ENCODE measurements around the gene KCNK18.

Gene KCNK18

GRCh38 chr10:117164592-117165537 is 32.4 kb upstream of the KCNK18 start:
- no peak for DNase-seq (ENCODE audit: insufficient read length)
- TF ChIP-seq POLR2AphosphoS5 (IDR thresholded peaks at IDR 0.05; ENCODE audit: low read depth, low read length) (no peak), POLR2A (IDR thresholded peaks at IDR 0.05; ENCODE audit: low read depth, low read length) (no peak), TAF1 (IDR thresholded peaks at IDR 0.05; ENCODE audit: borderline replicate concordance, low read depth, low read length) (no peak)
- no peak for FAIRE-seq

DNA sequence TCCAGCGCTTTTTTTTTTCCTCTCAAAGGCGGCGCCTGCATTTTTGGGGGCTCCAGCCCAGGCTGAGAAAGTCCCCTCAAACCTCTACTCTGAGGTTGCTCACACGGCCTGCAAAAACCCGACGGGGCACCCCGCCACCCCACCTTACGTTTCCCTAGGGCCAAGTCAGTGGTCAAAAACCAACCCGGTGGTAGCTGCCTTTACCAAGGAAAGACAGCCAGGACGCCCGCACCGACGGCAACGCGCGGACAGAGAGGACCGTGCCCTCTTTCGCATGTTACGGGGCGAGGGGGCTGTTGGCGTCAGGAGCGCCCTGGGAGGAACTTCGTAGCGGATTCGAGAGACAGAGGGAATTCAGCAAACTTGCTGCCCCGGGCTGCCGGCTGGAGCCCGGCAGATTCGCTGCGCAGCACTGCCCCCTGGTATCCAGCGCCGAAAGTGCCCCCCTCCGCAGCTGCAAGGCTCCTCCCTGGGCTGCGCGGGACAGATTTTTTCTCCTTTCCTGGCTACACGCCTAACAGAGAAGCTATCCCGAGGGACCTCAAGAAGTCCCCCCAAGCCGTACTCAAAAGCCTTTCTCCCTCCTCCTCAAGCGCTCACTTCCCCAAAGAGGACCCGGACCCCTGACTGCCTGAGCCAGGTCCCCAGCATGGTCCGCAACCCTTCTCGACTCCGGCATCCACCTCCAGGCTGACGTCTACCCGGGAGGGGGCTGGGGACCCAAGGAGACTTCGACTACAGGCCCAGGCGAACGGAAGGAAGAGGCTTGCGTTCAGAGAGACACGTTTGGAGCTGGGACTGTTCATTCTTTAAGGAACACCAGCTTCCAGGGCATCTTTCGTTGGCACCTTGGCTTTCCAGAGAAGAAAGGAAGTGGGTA is 31.5 kb upstream of the KCNK18 start:
- FAIRE-seq (no peak), DNase-seq (ENCODE audit: insufficient read length) (no peak)
- TF ChIP-seq TAF1 (IDR thresholded peaks at IDR 0.05; ENCODE audit: borderline replicate concordance, low read depth, low read length): no peak
- TF ChIP-seq POLR2AphosphoS5 (IDR thresholded peaks at IDR 0.05; ENCODE audit: low read depth, low read length): no peak
- no peak for TF ChIP-seq POLR2A (IDR thresholded peaks at IDR 0.05; ENCODE audit: low read depth, low read length)

- TF ChIP-seq TAF1 (IDR thresholded peaks at IDR 0.05; ENCODE audit: borderline replicate concordance, low read depth, low read length) (no peak), POLR2A (IDR thresholded peaks at IDR 0.05; ENCODE audit: low read depth, low read length) (no peak), POLR2AphosphoS5 (IDR thresholded peaks at IDR 0.05; ENCODE audit: low read depth, low read length) (no peak)
- DNase-seq (ENCODE audit: insufficient read length) (no peak), FAIRE-seq (no peak)
These were observed 30.6 kb upstream of the KCNK18 start for GRCh38 chr10:117166418-117167345.

GRCh38 chr10:117167346-117167788 is 29.9 kb upstream of the KCNK18 start:
- no peak for TF ChIP-seq POLR2AphosphoS5 (IDR thresholded peaks at IDR 0.05; ENCODE audit: low read depth, low read length)
- no peak for TF ChIP-seq TAF1 (IDR thresholded peaks at IDR 0.05; ENCODE audit: borderline replicate concordance, low read depth, low read length)
- no peak for TF ChIP-seq POLR2A (IDR thresholded peaks at IDR 0.05; ENCODE audit: low read depth, low read length)
- DNase-seq (ENCODE audit: insufficient read length) (no peak), FAIRE-seq (no peak)

DNA sequence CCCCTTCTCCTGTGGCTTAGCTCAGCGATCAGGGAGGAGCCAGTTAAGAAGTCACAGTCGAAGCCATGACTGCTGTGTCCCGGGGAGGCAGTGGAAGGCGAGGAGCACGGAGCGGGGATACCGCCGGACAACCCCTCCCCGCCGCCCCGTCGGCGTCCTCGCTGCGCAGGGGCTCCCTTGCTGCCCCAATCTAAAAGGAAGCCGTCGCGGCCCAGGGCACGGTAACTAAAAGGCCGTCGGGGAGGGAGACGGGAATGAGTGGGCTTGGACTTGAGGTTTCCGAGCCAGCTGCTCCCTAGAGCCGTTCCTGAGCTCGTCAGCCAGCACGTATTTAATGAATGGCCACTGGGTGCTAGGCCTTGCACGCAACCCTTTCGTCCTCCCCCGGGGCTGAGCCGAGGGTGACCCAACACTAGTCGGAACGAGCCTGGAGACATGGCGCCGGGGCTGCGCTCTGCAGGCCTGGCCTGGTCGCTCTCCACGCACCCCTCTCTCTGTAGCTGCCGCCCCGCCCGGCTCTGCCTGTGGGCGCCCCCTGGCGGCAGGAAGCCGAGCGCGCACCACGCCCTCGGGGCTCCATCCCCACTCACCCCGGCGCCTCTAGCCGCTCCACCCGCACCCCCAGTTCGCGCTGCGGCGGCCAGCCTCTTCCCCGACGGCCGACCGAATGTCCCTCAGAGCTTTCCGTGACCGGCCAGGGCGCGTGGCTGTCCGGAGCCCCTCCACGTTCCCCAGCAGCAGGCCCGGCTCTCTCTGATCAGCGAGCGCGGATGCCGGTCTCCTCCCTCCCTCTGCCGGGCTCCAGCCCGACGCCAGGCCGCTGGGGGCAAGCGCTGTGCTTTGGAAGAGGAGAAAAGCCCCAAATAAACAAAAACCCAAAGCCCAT is 29.3 kb upstream of the KCNK18 start:
- TF ChIP-seq TAF1 (IDR thresholded peaks at IDR 0.05; ENCODE audit: borderline replicate concordance, low read depth, low read length): no peak
- no peak for TF ChIP-seq POLR2A (IDR thresholded peaks at IDR 0.05; ENCODE audit: low read depth, low read length)
- no peak for TF ChIP-seq POLR2AphosphoS5 (IDR thresholded peaks at IDR 0.05; ENCODE audit: low read depth, low read length)
- DNase-seq (ENCODE audit: insufficient read length) (peak; percentile 88), FAIRE-seq (no peak)

DNA sequence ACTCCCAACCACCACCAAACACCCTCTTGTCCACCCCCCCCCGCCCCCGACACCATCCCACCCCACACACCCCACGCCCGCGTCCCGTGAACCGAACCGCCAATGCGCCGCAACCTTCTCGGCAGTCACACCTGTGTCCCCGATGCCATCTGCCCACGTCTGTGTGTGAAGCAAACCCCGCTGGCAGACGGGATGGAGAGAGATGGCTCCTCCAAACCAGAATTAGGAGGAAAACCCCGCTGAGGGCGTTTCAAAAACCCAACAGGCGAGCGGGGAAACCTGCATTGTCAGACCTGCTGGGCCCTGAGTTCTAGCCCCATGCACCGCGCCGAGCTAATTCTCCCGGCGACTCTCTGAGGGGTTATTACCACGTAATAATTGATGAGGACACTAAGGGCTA is 28.6 kb upstream of the KCNK18 start:
- DNase-seq (ENCODE audit: insufficient read length) (no peak), FAIRE-seq (no peak)
- no peak for TF ChIP-seq POLR2AphosphoS5 (IDR thresholded peaks at IDR 0.05; ENCODE audit: low read depth, low read length)
- TF ChIP-seq TAF1 (IDR thresholded peaks at IDR 0.05; ENCODE audit: borderline replicate concordance, low read depth, low read length): no peak
- no peak for TF ChIP-seq POLR2A (IDR thresholded peaks at IDR 0.05; ENCODE audit: low read depth, low read length)

DNA sequence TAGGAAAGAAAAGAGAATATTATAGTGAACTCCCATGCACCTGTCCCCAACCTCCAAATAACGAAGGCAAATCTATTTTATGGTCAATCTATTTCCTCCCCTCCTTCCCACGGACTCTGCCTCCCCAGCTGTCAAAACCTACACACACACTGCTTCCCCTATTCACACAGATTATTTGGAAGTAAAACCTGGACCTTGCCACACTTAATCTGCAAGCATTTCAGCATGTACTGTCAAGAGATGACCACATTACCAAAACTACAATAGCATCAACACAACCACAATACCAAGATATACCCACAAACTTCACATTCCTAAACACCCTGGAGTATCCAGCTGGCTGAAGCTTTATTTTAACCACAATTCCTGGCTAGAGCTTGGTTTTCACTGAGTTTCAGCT is 27.8 kb upstream of the KCNK18 start:
- no peak for DNase-seq (ENCODE audit: insufficient read length)
- no peak for FAIRE-seq

GRCh38 chr10:117170244-117170643 is 27.0 kb upstream of the KCNK18 start:
- DNase-seq (ENCODE audit: insufficient read length) (no peak), FAIRE-seq (no peak)
- TF ChIP-seq TAF1 (IDR thresholded peaks at IDR 0.05; ENCODE audit: borderline replicate concordance, low read depth, low read length) (no peak), POLR2AphosphoS5 (IDR thresholded peaks at IDR 0.05; ENCODE audit: low read depth, low read length) (no peak), POLR2A (IDR thresholded peaks at IDR 0.05; ENCODE audit: low read depth, low read length) (no peak)

More for the DNA sequence above, 27.8 kb upstream of the KCNK18 start:
- TF ChIP-seq TAF1 (IDR thresholded peaks at IDR 0.05; ENCODE audit: borderline replicate concordance, low read depth, low read length) (no peak), POLR2A (IDR thresholded peaks at IDR 0.05; ENCODE audit: low read depth, low read length) (no peak), POLR2AphosphoS5 (IDR thresholded peaks at IDR 0.05; ENCODE audit: low read depth, low read length) (no peak)

- DNase-seq (ENCODE audit: insufficient read length): peak; percentile 54
- TF ChIP-seq POLR2A (IDR thresholded peaks at IDR 0.05; ENCODE audit: low read depth, low read length): no peak
- no peak for TF ChIP-seq POLR2AphosphoS5 (IDR thresholded peaks at IDR 0.05; ENCODE audit: low read depth, low read length)
- no peak for TF ChIP-seq TAF1 (IDR thresholded peaks at IDR 0.05; ENCODE audit: borderline replicate concordance, low read depth, low read length)
- FAIRE-seq: peak; percentile 83
These were observed 22.7 kb upstream of the KCNK18 start for GRCh38 chr10:117174439-117175214.
